Measurements from ENCODE around the gene STK40. TPM values are rescaled to one million over a fixed set of nuclear protein-coding genes. Genes with fewer than 3 reads are reported as not detected.

The STK40 gene
- total RNA-seq, 2 donors from 2014 or later, result 55.6 to 67.0 TPM

DNA sequence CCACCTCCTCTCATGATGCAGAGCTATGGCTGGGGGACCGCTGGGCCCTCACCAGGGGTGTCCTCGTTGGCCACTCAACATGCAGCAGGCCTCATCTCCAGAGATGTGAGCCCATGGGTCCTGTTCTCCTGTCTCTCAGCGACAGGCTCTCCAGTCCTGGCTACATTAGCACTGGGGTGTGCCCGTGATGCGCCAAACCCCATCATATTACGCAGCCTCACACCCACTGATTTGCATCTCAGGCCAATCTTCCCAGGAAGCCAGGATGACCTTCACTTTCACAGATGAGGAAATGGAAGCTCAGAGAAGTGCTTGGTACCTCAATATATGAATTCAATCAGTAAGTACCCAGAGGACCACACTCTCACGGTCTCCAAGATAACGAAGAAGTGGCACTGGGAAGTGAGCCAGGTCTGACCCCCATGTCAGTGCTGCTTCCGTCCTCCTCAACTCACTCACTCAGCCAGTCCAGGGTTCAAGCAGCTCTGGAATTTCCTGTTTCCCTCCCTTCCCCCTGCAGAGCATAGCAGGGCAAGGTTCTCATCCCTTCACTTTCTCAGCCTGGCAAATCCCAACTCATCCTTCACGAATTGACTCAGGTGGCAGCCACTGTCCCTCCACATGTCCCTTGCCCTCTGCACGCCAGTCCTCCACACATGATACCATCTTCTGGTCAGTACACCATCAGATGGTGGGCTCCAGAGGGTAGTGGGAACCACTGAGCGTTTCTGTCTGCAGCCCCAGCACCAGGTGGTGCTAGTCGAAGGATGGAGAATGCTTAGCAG is 33.4 kb downstream of the STK40 start:
- intact Hi-C loops (cut with DNase I, micrococcal nuclease), result no loop called here

DNA sequence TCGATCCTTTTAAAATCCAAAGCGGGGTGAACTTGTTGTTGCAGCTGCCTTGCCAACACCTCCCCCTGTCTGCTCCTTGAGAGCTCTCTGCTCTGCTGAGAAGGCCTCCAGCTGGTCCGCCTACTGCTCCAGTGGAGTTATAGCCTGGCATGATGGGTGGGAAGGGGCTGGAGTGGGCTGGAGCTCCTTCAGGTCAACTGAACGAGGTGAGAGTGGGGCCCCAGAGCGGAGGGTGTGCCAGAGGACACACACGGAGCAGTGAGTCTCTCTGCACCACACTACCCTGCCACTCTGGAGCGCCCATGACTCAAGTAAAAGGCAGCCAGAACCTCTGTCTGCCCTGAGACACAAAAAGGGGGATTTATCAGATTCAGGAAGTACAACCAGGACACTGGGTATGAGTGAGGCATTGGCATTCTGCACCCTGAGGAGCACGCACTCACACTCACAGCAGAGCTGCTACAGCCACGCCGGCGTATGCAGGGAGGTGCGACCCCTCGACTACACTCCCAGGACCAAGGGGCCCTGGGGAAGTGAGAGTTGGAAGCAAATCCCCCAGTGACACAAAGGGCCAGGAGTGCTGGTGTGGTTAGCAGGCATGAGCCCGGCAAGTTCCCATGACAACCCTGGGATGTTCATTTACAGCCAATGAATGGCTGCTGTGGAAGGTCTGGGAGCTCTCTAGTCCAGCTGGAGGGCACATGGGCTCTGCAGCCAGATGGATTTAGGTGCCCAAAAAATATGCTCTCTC is 34.3 kb downstream of the STK40 start:
- no peak for ATAC-seq
- DNase-seq, result no peak
- intact Hi-C loops (cut with DNase I, micrococcal nuclease), result no loop called here

More for the DNA sequence above, 33.4 kb downstream of the STK40 start:
- DNase-seq (no peak), ATAC-seq (no peak)

DNA sequence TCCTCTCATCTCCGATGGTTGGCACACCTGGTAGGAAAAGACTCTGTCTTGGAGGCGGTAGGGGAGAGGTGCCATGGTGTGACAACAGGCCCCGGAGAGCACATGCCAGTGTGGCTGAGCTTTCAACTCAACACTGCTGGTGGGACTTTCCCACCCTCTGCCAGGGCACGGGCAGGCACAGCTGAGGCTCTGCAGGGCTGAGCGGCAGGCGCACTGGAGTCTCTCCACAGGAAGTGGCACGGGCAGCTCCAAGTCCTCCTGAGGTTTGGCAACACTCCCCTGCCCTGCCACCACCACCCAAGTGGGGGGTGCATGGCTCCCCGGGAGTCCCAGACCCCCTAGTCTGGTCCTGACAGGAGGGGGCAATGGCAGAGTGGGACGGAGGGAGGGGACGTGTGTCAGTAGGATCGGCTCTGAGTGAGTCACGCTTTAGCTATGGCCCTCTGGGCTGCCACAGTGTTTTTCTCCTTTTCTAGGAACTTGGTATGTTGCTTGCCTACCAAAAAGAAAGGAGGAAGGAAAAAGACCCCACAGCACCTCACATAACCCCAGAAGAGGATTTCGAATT is 35.0 kb downstream of the STK40 start:
- intact Hi-C loops (cut with DNase I, micrococcal nuclease), result no loop called here
- ATAC-seq (no peak), DNase-seq (no peak)

DNA sequence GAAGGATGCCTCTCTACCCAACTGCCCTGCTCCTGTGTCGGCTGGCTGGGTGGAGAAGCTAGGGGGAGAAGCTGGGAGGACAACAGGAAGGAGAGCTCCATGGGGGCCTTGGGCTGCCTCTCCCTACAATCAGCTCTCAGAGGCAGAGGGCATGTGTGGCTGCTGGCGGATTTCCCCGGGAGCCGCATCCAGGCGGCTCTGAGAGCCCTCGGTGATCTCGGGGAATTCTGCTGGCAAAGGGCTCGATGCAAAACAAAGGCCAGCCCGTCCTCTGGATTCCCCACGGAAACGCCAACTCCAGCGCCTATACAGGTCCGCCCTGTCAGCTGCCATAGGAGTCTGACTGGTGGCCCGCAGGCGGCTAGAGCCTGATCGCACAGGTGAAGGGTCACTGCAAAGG is 35.9 kb downstream of the STK40 start:
- intact Hi-C loops (cut with DNase I, micrococcal nuclease), result no loop called here
- DNase-seq (no peak), ATAC-seq (no peak)

- intact Hi-C loops (cut with DNase I, micrococcal nuclease), result no loop called here
- ATAC-seq, result peak; percentile 35
Observed at GRCh38 chr1:36349241-36349671, 36.5 kb downstream of the STK40 start.

DNA sequence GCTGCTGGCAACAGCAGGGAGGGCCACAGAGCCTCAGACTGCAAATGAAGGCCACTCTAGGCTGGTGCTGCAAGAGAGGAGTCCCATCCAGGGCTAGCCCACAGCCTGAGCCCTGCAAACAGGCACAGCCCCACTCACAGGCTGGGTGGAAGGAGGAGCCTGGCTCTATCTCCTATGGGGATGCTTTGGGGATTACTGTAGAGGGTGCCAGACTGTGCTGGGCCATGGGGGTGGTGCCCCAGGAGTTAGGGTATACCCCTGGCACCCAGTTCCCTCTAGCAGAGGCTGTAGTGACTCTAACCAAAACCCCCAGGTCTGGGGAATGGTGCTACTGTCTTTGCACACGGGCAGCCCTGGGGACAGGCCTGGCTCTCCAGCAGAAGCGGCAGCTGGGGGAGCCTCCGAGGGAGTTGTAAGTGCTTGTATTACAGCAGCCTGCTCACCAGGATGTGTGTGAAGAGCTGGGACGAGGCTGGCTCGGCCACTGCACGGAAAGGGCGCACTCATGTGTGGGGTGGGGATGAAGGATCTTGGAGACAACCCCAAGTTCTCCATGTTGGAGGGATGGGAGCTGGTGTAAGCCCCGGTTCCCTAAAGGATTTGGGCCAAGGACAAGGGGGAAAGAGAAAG is 38.9 kb downstream of the STK40 start:
- DNase-seq, result no peak
- intact Hi-C loops (cut with DNase I, micrococcal nuclease), result no loop called here
- ATAC-seq, result no peak

More at GRCh38 chr1:36349241-36349671, 36.5 kb downstream of the STK40 start:
- no peak for DNase-seq

DNA sequence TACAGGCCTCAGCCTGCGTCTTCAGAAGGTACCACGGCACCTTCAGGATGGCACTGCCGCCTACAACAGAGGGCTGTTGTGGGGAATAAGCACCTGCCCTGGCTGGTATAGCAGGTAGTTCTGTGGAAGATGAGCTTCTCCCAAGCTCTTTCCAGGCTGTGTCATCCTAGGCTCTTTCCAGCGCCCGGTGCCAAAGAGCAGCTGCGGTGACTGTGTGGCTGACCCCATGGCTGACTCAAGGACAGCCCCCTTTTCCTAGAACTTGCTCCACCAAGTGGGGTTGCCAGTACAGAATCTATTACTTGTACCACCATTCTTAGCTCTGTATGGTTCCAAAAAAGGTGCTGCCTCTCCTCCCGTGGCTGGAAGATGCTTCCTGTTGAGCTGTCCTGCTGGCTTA is 40.4 kb downstream of the STK40 start:
- ATAC-seq (no peak), DNase-seq (no peak)
- intact Hi-C loops (cut with DNase I, micrococcal nuclease), result no loop called here

DNA sequence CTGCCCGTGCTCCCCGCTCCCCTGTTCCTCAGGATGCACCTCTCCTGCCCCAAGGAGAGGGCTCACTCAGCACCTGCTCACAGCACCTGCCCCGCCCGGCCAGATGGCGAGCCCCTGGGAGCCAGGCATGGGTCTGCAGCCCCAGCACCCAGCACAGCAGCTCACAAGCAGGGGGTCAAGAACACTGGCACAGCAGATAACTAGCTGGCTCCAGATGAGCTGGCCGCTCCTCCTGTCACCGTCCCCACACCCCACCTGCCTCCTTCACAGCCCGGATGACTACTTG is 41.4 kb downstream of the STK40 start:
- no peak for ATAC-seq
- DNase-seq, result no peak
- intact Hi-C loops (cut with DNase I, micrococcal nuclease), result loop anchor here in 1 of 2 donors (5.0 kb wide), 1 partner anchor 78 kb away; no protein-coding TSS in a partner anchor

- DNase-seq, result no peak
- intact Hi-C loops (cut with DNase I, micrococcal nuclease), result loop anchor here in 1 of 2 donors (5.0 kb wide), 1 partner anchor 78 kb away; no protein-coding TSS in a partner anchor
- no peak for ATAC-seq
Observed at GRCh38 chr1:36343651-36344394, 41.9 kb downstream of the STK40 start.

GRCh38 chr1:36342426-36343185 is 43.1 kb downstream of the STK40 start:
- ATAC-seq (peak; percentile 85), DNase-seq (peak in 1 of 2 donors; percentile 74)
- intact Hi-C loops (cut with DNase I, micrococcal nuclease), result loop anchor here in 1 of 2 donors (5.0 kb wide), 1 partner anchor 80 kb away; no protein-coding TSS in a partner anchor

- no peak for ATAC-seq
- intact Hi-C loops (cut with DNase I, micrococcal nuclease), result loop anchor here in 1 of 2 donors (5.0 kb wide), 1 partner anchor 81 kb away; no protein-coding TSS in a partner anchor
- no peak for DNase-seq
Observed at GRCh38 chr1:36341626-36342320, 44.0 kb downstream of the STK40 start.

DNA sequence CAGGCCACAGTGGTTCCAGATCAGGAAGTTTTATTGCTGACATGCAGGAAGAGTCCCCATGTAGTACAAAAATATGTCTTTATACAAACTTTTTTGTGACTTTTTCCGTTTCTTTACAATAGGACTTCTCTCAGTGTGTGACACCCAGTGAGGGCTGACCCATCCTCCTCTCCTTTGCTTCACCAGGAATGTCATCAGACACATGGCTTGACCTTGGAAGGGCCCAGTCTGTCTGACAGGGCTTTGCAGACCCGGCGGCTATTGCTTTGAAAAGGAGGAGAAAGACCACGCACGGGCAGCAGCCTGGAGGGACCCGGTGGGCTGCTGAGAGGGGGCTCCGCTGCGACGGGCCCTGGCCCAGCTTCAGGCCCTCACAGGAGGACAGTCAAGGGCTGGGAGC is 46.1 kb downstream of the STK40 start:
- no peak for ATAC-seq
- no peak for DNase-seq
- intact Hi-C loops (cut with DNase I, micrococcal nuclease), result loop anchor here in 1 of 2 donors (5.0 kb wide), 1 partner anchor 83 kb away; no protein-coding TSS in a partner anchor

- intact Hi-C loops (cut with DNase I, micrococcal nuclease), result no loop called here
- DNase-seq, result no peak
- ATAC-seq, result no peak
Observed at GRCh38 chr1:36339215-36339614, 46.5 kb downstream of the STK40 start.

- ATAC-seq (no peak), DNase-seq (no peak)
- intact Hi-C loops (cut with DNase I, micrococcal nuclease), result no loop called here
Observed at GRCh38 chr1:36337830-36338229, 47.9 kb downstream of the STK40 start.

DNA sequence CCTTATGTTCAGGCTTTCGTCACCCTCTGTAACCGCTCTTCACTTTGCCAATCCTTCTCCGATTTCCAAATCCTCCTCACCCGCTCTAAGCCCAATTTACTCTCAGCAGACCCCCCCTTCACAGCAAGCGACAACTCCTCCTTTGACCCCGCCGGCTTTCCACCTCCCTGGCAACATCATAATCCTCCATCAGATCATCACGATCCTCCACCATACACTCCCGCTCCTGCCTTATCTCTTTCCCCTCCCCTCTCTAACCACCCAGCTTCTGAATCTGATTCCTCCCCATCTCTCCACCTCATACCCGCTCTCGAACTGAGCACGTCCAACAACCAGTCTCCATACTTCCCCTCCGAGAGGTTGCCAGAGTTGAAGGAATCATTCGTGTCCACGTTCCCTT is 54.8 kb downstream of the STK40 start:
- ATAC-seq, result no peak
- DNase-seq, result no peak
- intact Hi-C loops (cut with DNase I, micrococcal nuclease), result no loop called here

DNA sequence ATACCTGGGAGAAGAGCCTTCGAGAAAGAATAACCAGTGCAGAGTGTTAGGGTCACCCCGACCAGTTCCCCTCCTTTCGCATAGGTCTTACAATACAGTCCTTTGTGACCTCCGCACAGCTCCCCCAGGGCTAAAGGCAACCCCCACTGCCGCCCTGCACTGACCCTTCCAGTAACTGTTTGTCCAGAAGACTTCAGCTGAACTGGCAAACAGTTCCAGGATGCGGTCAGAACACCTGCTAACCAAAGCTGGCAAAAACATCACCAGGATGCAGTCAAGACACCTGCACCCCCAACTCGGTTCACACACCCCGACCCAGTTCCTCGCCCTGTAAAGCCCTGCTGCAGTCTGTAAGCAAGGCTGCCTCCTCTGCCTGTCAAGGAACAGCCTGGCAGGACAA is 55.9 kb downstream of the STK40 start:
- intact Hi-C loops (cut with DNase I, micrococcal nuclease), result no loop called here
- no peak for ATAC-seq
- no peak for DNase-seq

- intact Hi-C loops (cut with DNase I, micrococcal nuclease), result no loop called here
- peak in 1 of 2 donors; percentile 37 for DNase-seq
- peak; percentile 64 for ATAC-seq
Observed at GRCh38 chr1:36328713-36329112, 57.0 kb downstream of the STK40 start.
